Left ventricle myocardium superior (tissue), 1 donor: ENCODE results near the gene ACIN1. TPM values are rescaled to one million over a fixed set of nuclear protein-coding genes. Genes with fewer than 3 reads are reported as not detected.
"Not testable (repeated sequence)": the region's sequence is repeated elsewhere in the genome, so short reads cannot be mapped to it uniquely, and the experiment has no call there.

Experiments
- ATAC-seq: fragments of 200-7000 bp; cut with Tn5 transposase; one replicate; pipeline ENCODE4 v1.9.1; 2020; ENCODE audit warnings: mild to moderate bottlenecking, moderate library complexity
- DNase-seq: peaks from one replicate; pipeline ENCODE4 v3.0.0-alpha.2; 2020
- intact Hi-C: fragments of 100-400 bp; cut with micrococcal nuclease; formaldehyde crosslinking; loops from one replicate; pipeline ENCODE4 v1.11.0; 2022
- total RNA-seq: library from RNA; stranded (reverse); fragmentation: NEBNext Ultra II Directional; extraction: Animal tissue kit (Norgen Biotek cat#: 25700); gene quantifications from one replicate; pipeline ENCODE4 v1.2.1, GENCODE V29; 2021
- donor health status: DM: no; HTN: yes; CAD: no; lungs with severe emphysema.

ACIN1 gene
- total RNA-seq, 1 donor from 2014 or later = 78.4 TPM

GRCh38 chr14:23112359-23113178 lies 17.6 kb upstream of the ACIN1 start:
- no peak for DNase-seq
- peak; percentile 53 for ATAC-seq

DNA sequence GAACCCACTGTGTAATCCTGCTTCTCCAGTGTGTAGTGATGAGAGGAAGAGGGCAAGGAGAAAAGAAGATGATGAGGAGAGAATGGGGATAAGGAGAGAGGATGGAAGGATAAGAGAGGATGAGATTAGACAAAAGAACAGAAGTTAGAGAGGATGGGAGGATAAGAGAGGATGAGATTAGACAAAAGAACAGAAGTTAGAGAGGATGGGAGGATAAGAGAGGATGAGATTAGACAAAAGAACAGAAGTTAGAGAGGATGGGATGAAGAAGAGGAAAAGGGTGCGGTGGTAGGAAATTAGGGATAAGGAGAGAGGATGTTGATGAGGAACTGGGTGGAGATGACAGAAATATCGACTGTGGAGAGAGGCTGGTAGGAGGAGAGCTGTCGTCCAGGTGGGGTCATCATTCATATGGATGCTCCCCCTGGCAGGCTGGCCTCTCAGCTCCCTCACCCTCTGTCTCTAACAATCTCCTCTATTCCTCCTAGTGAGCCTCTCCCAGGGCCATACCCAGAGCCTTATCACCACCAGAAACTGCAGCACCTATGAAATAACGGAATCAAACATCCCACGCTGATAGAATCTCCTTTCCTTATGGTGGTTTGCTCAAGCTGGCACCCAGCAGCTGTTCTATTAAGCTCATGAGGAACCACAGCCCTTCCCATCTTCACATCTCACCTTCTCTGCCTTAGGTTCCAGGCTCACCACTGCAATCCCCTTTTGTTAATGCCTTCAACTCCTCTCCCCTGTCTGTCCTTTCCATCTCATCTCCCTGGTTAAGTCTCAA lies 15.8 kb upstream of the ACIN1 start:
- no peak for ATAC-seq
- DNase-seq = no peak
- intact Hi-C loops = no loop called here

More at GRCh38 chr14:23112359-23113178, 17.6 kb upstream of the ACIN1 start:
- intact Hi-C loops = no loop called here

DNA sequence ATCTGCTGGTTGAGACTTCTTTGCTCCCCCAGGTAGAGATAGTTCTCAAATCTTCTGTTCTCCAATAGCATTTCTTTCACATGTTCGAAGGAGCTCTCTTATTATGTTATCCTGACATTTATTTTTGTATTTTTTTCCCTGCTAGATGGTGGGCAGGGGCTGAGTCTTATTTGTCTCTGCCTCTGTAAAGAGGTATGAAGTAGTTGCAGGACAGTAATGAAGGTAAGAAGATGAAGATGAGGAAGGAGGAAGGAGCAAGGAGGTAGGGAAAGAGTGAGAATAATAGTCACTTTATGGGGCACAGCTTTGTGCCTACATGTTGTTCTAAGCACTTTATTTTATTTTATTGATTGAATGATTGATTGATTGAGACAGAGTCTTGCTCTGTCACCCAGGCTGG lies 14.8 kb upstream of the ACIN1 start:
- DNase-seq (no peak), ATAC-seq (no peak)
- intact Hi-C loops = no loop called here

DNA sequence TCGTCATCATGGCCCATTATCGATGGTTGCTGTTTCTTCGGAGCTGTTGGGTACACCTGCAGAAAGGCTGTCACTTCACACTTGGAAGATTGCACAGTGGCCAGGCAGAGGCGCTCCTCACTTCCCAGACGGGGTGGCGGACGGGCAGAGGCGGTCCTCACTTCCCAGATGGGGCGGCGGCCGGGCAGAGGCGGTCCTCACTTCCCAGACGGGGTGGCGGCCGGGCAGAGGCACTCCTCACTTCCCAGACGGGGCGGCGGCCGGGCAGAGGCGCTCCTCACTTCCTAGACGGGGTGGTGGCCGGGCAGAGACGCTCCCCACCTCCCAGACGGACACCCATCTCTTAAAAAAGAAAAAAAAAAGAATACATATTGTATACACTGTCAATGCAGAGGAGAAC lies 13.2 kb upstream of the ACIN1 start:
- intact Hi-C loops, DNase-seq, ATAC-seq: not testable (repeated sequence)

DNA sequence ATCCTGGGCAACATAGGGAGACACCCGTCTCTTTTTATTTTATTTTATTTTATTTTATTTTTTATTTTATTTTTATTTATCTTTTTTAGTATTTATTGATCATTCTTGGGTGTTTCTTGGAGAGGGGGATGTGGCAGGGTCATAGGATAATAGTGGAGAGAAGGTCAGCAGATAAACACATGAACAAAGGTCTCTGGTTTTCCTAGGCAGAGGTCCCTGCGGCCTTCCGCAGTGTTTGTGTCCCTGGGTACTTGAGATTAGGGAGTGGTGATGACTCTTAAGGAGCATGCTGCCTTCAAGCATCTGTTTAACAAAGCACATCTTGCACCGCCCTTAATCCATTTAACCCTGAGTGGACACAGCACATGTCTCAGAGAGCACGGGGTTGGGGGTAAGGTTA lies 12.7 kb upstream of the ACIN1 start:
- intact Hi-C loops, ATAC-seq, DNase-seq: not testable (repeated sequence)

- intact Hi-C loops = no loop called here
- ATAC-seq (no peak), DNase-seq (no peak)
Measured at GRCh38 chr14:23106747-23107045, 11.8 kb upstream of the ACIN1 start.

DNA sequence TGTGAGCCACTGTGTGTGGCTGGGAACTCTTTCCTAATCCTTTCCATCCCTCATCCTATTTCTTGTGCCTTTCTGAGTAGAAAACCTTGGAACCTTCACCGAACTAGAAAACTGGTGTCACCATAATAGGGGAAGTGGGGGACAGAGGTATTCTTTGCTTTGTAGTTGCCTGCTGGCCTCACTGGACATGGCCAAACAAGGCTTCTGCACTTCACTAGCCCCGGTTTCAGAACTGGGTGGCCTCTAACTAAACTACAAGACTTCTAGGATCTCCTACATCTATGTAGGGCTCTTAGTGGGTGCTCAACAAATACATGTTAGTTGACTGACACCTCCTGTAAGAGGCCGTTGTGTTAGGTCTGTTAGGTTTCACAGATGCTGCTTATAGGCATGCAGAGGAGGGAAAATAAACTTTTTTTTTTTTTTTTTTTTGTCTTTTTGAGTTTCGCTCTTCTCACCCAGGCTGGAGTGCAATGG lies 10.4 kb upstream of the ACIN1 start:
- DNase-seq (no peak), ATAC-seq (no peak)
- intact Hi-C loops = no loop called here

DNA sequence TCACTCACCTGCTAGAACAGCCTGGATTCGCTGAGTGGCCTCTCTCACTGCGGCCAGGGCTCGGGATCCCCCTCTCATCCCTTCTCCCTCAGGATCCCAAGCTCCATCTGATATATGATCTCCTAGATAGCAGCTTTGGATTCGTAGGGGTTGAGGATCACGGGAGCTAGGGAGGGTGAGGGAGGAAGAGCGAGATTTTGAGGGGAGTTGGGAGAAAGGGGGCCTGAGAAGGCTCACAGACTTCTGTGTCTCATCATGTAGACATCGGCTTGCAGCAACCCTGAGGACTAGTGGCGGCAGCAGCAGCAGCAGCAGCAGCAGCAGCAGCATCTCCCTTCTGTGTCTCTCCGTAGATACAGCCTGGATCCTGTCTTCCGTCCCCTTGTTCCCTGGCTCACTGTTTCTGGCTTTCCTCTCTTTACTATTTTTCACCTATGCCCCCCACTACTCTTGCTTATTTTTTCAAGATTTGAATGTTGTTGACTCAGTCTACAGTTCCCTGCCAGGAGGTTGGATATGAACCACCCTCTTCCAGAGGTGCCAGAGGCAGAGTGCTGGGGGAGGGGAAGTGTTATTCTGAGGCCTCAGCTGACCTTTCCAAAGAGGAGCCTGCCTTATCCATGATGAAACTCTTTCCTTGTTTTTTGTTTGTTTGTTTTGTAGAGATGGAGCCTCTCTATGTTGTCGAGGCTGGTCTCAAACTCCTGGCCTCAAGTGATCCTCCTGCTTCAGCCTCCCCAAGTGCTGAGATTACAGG lies 9.8 kb upstream of the ACIN1 start, which contains the start of gene CIROP:
TSS of gene CIROP (minus strand) at position 399 of the 757 bp plus-strand sequence. CDS start at position 330, 69 bp downstream.
- intact Hi-C loops = no loop called here
- ATAC-seq (no peak), DNase-seq (no peak)

- intact Hi-C loops = no loop called here
- DNase-seq (no peak), ATAC-seq (no peak)
Measured at GRCh38 chr14:23104070-23104590, 9.2 kb upstream of the ACIN1 start.

- intact Hi-C loops = no loop called here
- DNase-seq = no peak
- ATAC-seq = no peak
Measured at GRCh38 chr14:23103581-23103980, 8.6 kb upstream of the ACIN1 start.

DNA sequence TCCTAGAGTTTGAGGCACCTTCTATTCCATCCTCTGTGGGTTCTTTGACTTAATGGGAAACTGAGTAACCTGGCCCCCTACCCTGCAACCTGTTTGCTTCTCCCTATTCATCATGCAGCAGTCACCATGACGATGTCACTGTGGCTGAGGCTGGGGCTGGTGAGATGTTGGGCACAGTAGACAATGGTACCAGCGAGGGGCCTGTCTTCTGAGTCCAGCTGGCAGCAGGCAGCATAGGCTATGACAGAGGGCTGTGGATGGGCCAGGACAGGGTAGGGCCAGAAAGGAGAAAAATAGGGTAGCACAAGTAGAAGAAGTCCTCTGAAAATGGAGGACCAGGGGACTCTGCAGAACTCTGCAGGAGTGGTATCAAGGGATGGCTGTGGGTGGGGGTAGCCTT lies 7.9 kb upstream of the ACIN1 start:
- ATAC-seq (no peak), DNase-seq (no peak)
- intact Hi-C loops = no loop called here

GRCh38 chr14:23101986-23102625 lies 7.2 kb upstream of the ACIN1 start:
- no peak for ATAC-seq
- no peak for DNase-seq
- intact Hi-C loops = no loop called here

DNA sequence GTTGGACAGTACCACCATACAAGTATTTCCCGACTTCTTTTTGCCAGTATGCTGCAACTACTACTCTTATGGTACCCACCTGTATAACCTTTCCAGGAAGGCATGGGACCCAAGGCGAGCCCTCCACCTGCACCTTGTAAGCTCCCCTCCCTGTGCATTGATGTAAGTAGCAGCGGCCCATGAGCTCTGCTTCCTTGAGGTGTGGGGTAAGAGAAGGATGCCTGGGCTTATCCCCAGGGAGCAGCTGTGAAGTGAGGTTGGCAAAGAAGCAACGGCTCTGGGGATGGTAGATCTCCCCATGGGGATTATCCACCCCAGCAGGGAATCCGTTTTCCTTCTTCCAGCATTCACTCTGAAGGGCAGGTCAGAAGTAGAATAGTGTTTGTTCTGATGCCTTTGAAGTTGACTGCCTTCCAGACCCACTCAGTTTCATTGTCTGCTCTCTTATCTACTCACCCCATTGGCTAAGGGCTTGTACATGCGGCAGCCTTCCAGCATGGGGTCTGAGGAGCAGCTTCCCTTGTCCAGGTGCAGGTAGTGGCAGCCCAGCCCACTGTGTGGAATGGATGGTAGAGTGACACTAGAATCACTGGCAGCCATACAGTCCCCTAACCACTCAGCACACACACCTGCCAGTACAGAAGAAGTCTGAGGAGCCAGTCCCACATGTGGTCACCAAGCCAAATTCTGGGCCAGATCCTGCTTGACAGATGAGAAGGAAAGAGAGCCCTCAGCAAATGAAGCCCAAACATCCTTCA lies 6.5 kb upstream of the ACIN1 start:
- intact Hi-C loops = no loop called here
- DNase-seq = no peak
- no peak for ATAC-seq

DNA sequence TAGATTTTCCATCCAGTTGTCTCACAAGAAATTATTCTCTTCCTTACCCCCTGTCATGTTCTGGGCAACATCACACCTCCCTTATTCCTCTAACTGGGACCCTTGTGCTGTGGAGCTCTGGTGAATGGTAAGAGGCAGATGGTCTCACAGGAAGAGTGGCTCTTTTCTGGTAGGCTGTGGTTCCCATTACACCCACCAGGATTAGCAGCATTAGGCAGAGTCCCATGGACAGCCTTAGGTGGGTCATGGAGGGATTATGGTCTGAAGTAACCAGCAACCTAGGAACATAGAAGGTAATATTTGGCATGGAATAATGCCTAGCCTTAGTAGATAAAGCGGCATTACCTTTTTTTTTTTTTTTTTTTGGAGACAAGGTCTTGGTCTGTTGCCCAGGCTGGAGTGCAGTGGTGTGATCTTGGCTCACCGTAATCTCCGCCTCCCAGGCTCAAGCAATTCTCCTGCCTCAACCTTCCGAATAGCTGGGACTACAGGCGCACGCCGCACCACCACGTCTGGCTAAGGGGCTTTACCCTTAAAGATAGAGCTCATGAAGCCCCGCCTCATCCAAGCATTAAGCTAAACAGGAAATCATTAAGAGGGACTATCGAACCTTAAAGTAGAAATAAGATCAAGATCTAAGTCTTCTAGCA lies 4.4 kb upstream of the ACIN1 start:
- DNase-seq (no peak), ATAC-seq (no peak)
- intact Hi-C loops = no loop called here

DNA sequence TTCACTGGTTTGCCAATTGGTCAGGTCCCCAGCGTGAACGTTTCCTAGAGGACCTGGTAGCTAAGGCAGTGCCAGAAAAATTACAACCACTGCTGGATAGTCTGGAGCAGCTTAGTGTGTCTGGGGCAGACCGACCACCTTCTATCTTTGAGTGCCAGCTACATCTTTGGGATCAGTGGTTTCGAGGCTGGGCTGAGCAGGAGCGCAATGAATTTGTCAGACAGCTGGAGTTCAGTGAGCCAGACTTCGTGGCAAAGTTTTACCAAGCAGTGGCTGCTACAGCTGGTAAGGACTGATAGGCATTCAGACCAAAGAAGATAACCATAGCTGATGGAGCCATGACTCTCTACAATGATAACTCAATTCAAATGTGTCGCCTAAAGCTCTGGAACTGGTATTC lies 2.9 kb upstream of the ACIN1 start:
- intact Hi-C loops = no loop called here
- DNase-seq = no peak

GRCh38 chr14:23095196-23096108 lies 516 bp upstream of the ACIN1 start, which contains the start of gene C14orf119:
Gene C14orf119 (plus strand): TSS chr14:23095505. CDS start chr14:23097659, 2,154 bp downstream.
- ATAC-seq = peak; percentile 93

More for the DNA sequence above, 2.9 kb upstream of the ACIN1 start:
- ATAC-seq = no peak

More at GRCh38 chr14:23095196-23096108, 516 bp upstream of the ACIN1 start, which contains the start of gene C14orf119:
- DNase-seq = peak; percentile 94
- intact Hi-C loops = no loop called here
